ENCODE measurements around the gene B3GNT4.
"Not testable (repeated sequence)": the region's sequence is repeated elsewhere in the genome, so short reads cannot be mapped to it uniquely, and the experiment has no call there.

B3GNT4 gene

DNA sequence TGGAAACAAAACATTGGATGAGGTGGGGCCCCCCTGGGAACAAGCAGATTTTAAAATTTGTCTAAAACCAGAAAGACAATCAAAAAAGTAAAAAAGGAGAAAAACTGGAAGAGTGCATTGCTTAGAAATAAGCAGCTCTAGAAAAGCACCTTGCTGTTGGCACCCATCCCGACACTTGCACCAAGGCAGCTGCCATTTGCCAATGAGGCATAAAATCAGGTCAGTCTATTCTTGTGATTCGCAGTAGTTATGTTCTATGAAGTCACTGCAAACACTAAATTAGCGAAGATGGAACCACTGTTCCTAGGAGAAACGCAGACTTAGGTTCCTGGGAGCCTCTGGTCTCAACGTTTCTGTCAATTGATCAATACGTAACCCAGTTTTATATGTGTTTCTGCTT lies 46.5 kb downstream of the B3GNT4 start:
- Histone ChIP-seq H4K20me1 (ENCODE audit: control insufficient read depth, insufficient read depth, low read depth, low read length) (no peaks in the 10 kb centered on the region), H3K36me3 (ENCODE audit: control insufficient read depth, low read length) (peaks cover 5% of the 10 kb centered on the region; the same call in 1 of the 2 replicates), H3K9me2 (replicated peaks; ENCODE audit: control insufficient read depth, low read length) (no peaks in the 10 kb centered on the region), H3K4me2 (ENCODE audit: low read length) (no peak overlapping the region), H3K79me2 (ENCODE audit: control insufficient read depth, low read length) (no peaks in the 10 kb centered on the region), H3K4me1 (ENCODE audit: control insufficient read depth, low read length) (no peaks in the 10 kb centered on the region), H3F3A (ENCODE audit: control insufficient read depth, insufficient read depth) (no peaks in the 10 kb centered on the region), H3K27me3 (ENCODE audit: control insufficient read depth, low read length) (no peaks in the 10 kb centered on the region), H3K27ac (ENCODE audit: low read depth, low read length) (no peak overlapping the region), H3K4me3 (ENCODE audit: low read length) (no peak overlapping the region), H3K9me3 (ENCODE audit: control insufficient read depth, insufficient read depth, low read length) (no peaks in the 10 kb centered on the region)
- no peak for TF ChIP-seq EZH2phosphoT487 (IDR thresholded peaks at IDR 0.05; ENCODE audit: borderline replicate concordance, low read length)
- TF ChIP-seq, protein P1, sequence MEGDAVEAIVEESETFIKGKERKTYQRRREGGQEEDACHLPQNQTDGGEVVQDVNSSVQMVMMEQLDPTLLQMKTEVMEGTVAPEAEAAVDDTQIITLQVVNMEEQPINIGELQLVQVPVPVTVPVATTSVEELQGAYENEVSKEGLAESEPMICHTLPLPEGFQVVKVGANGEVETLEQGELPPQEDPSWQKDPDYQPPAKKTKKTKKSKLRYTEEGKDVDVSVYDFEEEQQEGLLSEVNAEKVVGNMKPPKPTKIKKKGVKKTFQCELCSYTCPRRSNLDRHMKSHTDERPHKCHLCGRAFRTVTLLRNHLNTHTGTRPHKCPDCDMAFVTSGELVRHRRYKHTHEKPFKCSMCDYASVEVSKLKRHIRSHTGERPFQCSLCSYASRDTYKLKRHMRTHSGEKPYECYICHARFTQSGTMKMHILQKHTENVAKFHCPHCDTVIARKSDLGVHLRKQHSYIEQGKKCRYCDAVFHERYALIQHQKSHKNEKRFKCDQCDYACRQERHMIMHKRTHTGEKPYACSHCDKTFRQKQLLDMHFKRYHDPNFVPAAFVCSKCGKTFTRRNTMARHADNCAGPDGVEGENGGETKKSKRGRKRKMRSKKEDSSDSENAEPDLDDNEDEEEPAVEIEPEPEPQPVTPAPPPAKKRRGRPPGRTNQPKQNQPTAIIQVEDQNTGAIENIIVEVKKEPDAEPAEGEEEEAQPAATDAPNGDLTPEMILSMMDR (IDR thresholded peaks at IDR 0.05; ENCODE audit: low read depth, low read length, poor library complexity, severe bottlenecking), result no peak

DNA sequence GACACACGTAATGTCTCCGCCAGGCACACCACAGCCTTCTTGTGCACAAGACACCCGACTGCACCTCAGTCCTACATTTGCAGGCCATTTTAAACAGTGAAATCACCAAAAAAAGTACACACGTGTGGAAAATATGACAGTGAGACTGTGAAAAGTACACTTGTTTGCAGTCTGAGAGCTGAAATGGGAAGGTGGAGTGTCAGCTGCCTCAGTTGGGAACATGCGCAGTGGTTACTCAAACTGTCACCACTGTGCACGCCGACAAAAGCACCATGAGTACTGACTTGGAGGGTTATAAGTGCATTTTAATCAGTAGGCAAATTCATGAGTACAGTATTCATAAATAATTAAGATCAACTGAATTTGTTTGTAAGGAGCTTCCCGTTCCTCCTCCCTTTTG lies 47.0 kb downstream of the B3GNT4 start:
- H3K4me1 ChIP-seq (ENCODE audit: control insufficient read depth, low read length), result no peaks in the 10 kb centered on the region
- no peaks in the 10 kb centered on the region for H3K9me3 ChIP-seq (ENCODE audit: control insufficient read depth, insufficient read depth, low read length)
- no peaks in the 10 kb centered on the region for H4K20me1 ChIP-seq (ENCODE audit: control insufficient read depth, insufficient read depth, low read depth, low read length)
- no peak overlapping the region for H3K4me3 ChIP-seq (ENCODE audit: low read length)
- no peaks in the 10 kb centered on the region for H3K27me3 ChIP-seq (ENCODE audit: control insufficient read depth, low read length)
- H3K79me2 ChIP-seq (ENCODE audit: control insufficient read depth, low read length), result no peaks in the 10 kb centered on the region
- H3K27ac ChIP-seq (ENCODE audit: low read depth, low read length), result no peak overlapping the region
- TF ChIP-seq, protein P1 (IDR thresholded peaks at IDR 0.05; ENCODE audit: low read depth, low read length, poor library complexity, severe bottlenecking), result no peak
- no peak for TF ChIP-seq EZH2phosphoT487 (IDR thresholded peaks at IDR 0.05; ENCODE audit: borderline replicate concordance, low read length)
- H3K36me3 ChIP-seq (ENCODE audit: control insufficient read depth, low read length), result peaks cover 5% of the 10 kb centered on the region; the same call in 1 of the 2 replicates
- H3K9me2 ChIP-seq (replicated peaks; ENCODE audit: control insufficient read depth, low read length), result no peaks in the 10 kb centered on the region
- no peak overlapping the region for H3K4me2 ChIP-seq (ENCODE audit: low read length)
- H3F3A ChIP-seq (ENCODE audit: control insufficient read depth, insufficient read depth), result no peaks in the 10 kb centered on the region

DNA sequence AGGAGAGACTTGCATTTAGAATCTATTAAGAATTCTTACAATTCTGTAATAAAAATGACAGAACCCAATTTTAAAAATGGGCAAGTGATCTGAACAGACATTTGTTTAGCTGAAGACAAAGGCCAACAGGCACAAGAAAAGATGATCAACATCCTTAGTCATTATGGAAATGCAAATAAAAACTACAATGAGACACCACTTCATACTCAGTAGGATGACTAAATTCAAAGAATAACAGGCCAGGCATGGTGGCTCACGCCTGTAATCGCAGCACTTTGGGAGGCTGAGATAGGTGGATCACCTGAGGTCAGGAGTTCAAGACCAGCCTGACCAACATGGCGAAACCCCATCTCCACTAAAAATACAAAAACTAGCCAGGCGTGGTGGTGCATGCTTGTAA lies 55.0 kb downstream of the B3GNT4 start:
- H3K4me1 ChIP-seq (ENCODE audit: control insufficient read depth, low read length); H3K4me3 ChIP-seq (ENCODE audit: low read length); H3K27ac ChIP-seq (ENCODE audit: low read depth, low read length); H3K9me3 ChIP-seq (ENCODE audit: control insufficient read depth, insufficient read depth, low read length); H3F3A ChIP-seq (ENCODE audit: control insufficient read depth, insufficient read depth); H3K27me3 ChIP-seq (ENCODE audit: control insufficient read depth, low read length); H3K9me2 ChIP-seq (replicated peaks; ENCODE audit: control insufficient read depth, low read length); H4K20me1 ChIP-seq (ENCODE audit: control insufficient read depth, insufficient read depth, low read depth, low read length); H3K79me2 ChIP-seq (ENCODE audit: control insufficient read depth, low read length); H3K4me2 ChIP-seq (ENCODE audit: low read length): not testable (repeated sequence)
- H3K36me3 ChIP-seq (ENCODE audit: control insufficient read depth, low read length), result peaks cover 27% of the 10 kb centered on the region
